ENCODE results near the gene CBFA2T2. TPM values are rescaled to one million over a fixed set of nuclear protein-coding genes. Genes with fewer than 3 reads are reported as not detected.
A peak's percentile ranks its signal among the peaks of the same experiment; 100 is the strongest.

The CBFA2T2 gene
- total RNA-seq, 1 experiment from 2014 or later = 16.3 TPM

GRCh38 chr20:33576432-33577125 is 86.7 kb downstream of the CBFA2T2 start:
- ChIA-PET CTCF (interaction anchor here (0.5 kb wide), 1 partner anchor 156 kb away, joined by 5 read pairs; no protein-coding TSS in a partner anchor), POLR2A (no interaction called here)
- no TSS peak for BruUV-seq (replicated peaks)
- Histone ChIP-seq H3K36me3 (ENCODE audit: control insufficient read depth, insufficient read depth, low read length) (no peaks in the 10 kb centered on the region), H3K4me3 (ENCODE audit: low read depth in 2 of 2, low read length in 2 of 2) (no peak overlapping the region), H3K27ac (ENCODE audit: low read length) (no peak overlapping the region), H3K9me3 (ENCODE audit: control insufficient read depth, insufficient read depth, low read depth, low read length) (no peaks in the 10 kb centered on the region), H3K27me3 (ENCODE audit: control insufficient read depth, insufficient read depth, low read length) (no peaks in the 10 kb centered on the region), H3K4me1 (ENCODE audit: control insufficient read depth, insufficient read depth, low read length) (peaks cover 3% of the 10 kb centered on the region)
- no peak for TF ChIP-seq REST (IDR thresholded peaks at IDR 0.05; ENCODE audit: insufficient read depth in 1 of 2, low read depth in 2 of 2, low read length in 1 of 2)
- no peak for TF ChIP-seq SIN3A (IDR thresholded peaks at IDR 0.05; ENCODE audit: borderline replicate concordance, insufficient read depth, low read depth, low read length)
- TF ChIP-seq TCF7L2 (IDR thresholded peaks at IDR 0.05; ENCODE audit: low read depth, low read length) = no peak
- no peak for TF ChIP-seq POLR2AphosphoS5 (IDR thresholded peaks at IDR 0.05; ENCODE audit: low read depth, low read length)
- TF ChIP-seq CTCF (IDR thresholded peaks at IDR 0.05) = no peak; the same call in 1 of the 2 replicates
- in situ Hi-C loops (cut with HindIII; ENCODE audit: low pct_unique_long_range_greater_than_20kb, low sequenced_read_pairs) (no loop called here), intact Hi-C loops (cut with micrococcal nuclease; ENCODE audit: unreplicated experiment) (no loop called here)
- peak; percentile 68; the same call in 1 of the 2 replicates for ATAC-seq
- DNase-seq (ENCODE audit: low read depth, low spot score) = no peak

- H3K4me1 ChIP-seq (ENCODE audit: control insufficient read depth, insufficient read depth, low read length) = peaks cover 3% of the 10 kb centered on the region; the same call in 1 of the 2 replicates
- TF ChIP-seq SIN3A (IDR thresholded peaks at IDR 0.05; ENCODE audit: borderline replicate concordance, insufficient read depth, low read depth, low read length) (no peak), POLR2AphosphoS5 (IDR thresholded peaks at IDR 0.05; ENCODE audit: low read depth, low read length) (no peak), CTCF (IDR thresholded peaks at IDR 0.05) (no peak), REST (IDR thresholded peaks at IDR 0.05; ENCODE audit: insufficient read depth in 1 of 2, low read depth in 2 of 2, low read length in 1 of 2) (no peak), TCF7L2 (IDR thresholded peaks at IDR 0.05; ENCODE audit: low read depth, low read length) (no peak)
- POLR2A ChIA-PET = no interaction called here
Observed at GRCh38 chr20:33578510-33578909, 88.6 kb downstream of the CBFA2T2 start.

More at GRCh38 chr20:33578510-33578909, 88.6 kb downstream of the CBFA2T2 start:
- Histone ChIP-seq H3K36me3 (ENCODE audit: control insufficient read depth, insufficient read depth, low read length) (no peaks in the 10 kb centered on the region), H3K27ac (ENCODE audit: low read length) (no peak overlapping the region), H3K27me3 (ENCODE audit: control insufficient read depth, insufficient read depth, low read length) (no peaks in the 10 kb centered on the region), H3K9me3 (ENCODE audit: control insufficient read depth, insufficient read depth, low read depth, low read length) (no peaks in the 10 kb centered on the region), H3K4me3 (ENCODE audit: low read depth in 2 of 2, low read length in 2 of 2) (no peak overlapping the region)
- DNase-seq (ENCODE audit: low read depth, low spot score) = no peak
- in situ Hi-C loops (cut with HindIII; ENCODE audit: low pct_unique_long_range_greater_than_20kb, low sequenced_read_pairs) (no loop called here), intact Hi-C loops (cut with micrococcal nuclease; ENCODE audit: unreplicated experiment) (no loop called here)
- CTCF ChIA-PET = no interaction called here
- no TSS peak for BruUV-seq (replicated peaks)
- no peak for ATAC-seq

Data from Panc1 (cell line).